Measurements from ENCODE around the gene PITPNC1.

DNA sequence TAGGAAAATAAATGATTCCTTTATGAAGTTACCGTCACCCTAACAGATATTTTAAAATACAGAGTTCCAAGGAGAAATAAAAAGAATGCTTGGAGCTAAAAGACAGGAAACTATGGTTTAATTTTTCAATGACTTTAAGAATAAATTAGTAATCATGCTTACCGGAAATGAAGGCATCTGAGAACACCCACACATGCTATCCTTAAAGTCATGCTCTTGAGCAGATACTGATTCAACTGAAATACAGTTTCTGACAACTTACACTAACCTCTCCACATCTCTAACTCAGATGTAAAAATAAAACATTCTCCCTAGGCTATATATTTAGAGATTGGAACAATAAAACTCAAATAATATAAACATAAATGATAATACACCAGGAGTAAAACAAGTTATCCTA lies 18.5 kb upstream of the PITPNC1 start:
- TF ChIP-seq POLR2AphosphoS5 (IDR thresholded peaks at IDR 0.05) (no peak), POLR2A (IDR thresholded peaks at IDR 0.05) (no peak)
